Activated naive CD4-positive, alpha-beta T cell treated with anti-CD3 and anti-CD28 coated beads, Interleukin-2, amount 10 ng/mL, durations not matched to agents 7 days and 5 days (primary cell): ENCODE results near the gene METTL16.

ENCODE experiments used
- CTCF ChIA-PET: fragments of 350-600 bp; sonication (Branson Sonifier 250); formaldehyde crosslinking; loops from one replicate; lab custom pipeline; 2021; ENCODE audit warnings: antibody characterized with exemption; lab: Charles Lee
- DNase-seq: peaks from one replicate; pipeline ENCODE4 v3.0.0-alpha.2; 2020
- H3K27ac Mint-ChIP-seq: one replicate; pipeline ENCODE4 v1.8.0; 2021; ENCODE audit warnings: mild to moderate bottlenecking, moderate library complexity, mixed read lengths
- H3K27me3 Mint-ChIP-seq: one replicate; pipeline ENCODE4 v1.8.0; 2021; ENCODE audit warnings: mild to moderate bottlenecking, mixed read lengths
- H3K36me3 Mint-ChIP-seq: one replicate; pipeline ENCODE4 v1.8.0; 2021; ENCODE audit warnings: mixed read lengths
- H3K4me1 Mint-ChIP-seq: one replicate; pipeline ENCODE4 v1.8.0; 2021; ENCODE audit warnings: mixed read lengths
- H3K4me3 Mint-ChIP-seq: one replicate; pipeline ENCODE4 v1.8.0; 2021; ENCODE audit warnings: mild to moderate bottlenecking, moderate library complexity, mixed read lengths
- H3K9me3 Mint-ChIP-seq: one replicate; pipeline ENCODE4 v1.8.0; 2021; ENCODE audit warnings: mixed read lengths

METTL16 gene

GRCh38 chr17:2427910-2428309, 83.8 kb downstream of the METTL16 start:
- Mint-ChIP-seq H3K4me1 (no peaks in the 10 kb centered on the region), H3K27me3 (no peaks in the 10 kb centered on the region), H3K36me3 (peaks cover 2% of the 10 kb centered on the region), H3K27ac (no peak overlapping the region), H3K4me3 (no peak overlapping the region), H3K9me3 (no peaks in the 10 kb centered on the region)
- CTCF ChIA-PET: interaction anchor here (0.6 to 1.3 kb wide), 2 partner anchors 25 to 45 kb away, joined by 3 to 4 read pairs; no protein-coding TSS in a partner anchor
- no peak for DNase-seq

GRCh38 chr17:2427215-2427614, 84.5 kb downstream of the METTL16 start:
- H3K9me3 Mint-ChIP-seq: no peaks in the 10 kb centered on the region
- no peak for DNase-seq

GRCh38 chr17:2423271-2423670, 88.4 kb downstream of the METTL16 start:
- H3K27me3 Mint-ChIP-seq: no peaks in the 10 kb centered on the region
- no peak overlapping the region for H3K4me3 Mint-ChIP-seq
- no peaks in the 10 kb centered on the region for H3K36me3 Mint-ChIP-seq
- H3K4me1 Mint-ChIP-seq: no peaks in the 10 kb centered on the region
- no peaks in the 10 kb centered on the region for H3K9me3 Mint-ChIP-seq
- CTCF ChIA-PET: no interaction called here
- DNase-seq: no peak
- no peak overlapping the region for H3K27ac Mint-ChIP-seq

More at GRCh38 chr17:2427215-2427614, 84.5 kb downstream of the METTL16 start:
- H3K27me3 Mint-ChIP-seq: no peaks in the 10 kb centered on the region
- CTCF ChIA-PET: interaction anchor here (0.6 to 1.3 kb wide), 2 partner anchors 25 to 44 kb away, joined by 3 to 4 read pairs; no protein-coding TSS in a partner anchor
- no peak overlapping the region for H3K27ac Mint-ChIP-seq
- H3K4me1 Mint-ChIP-seq: no peaks in the 10 kb centered on the region
- H3K4me3 Mint-ChIP-seq: no peak overlapping the region
- no peaks in the 10 kb centered on the region for H3K36me3 Mint-ChIP-seq

- Mint-ChIP-seq H3K4me1 (peaks cover 2% of the 10 kb centered on the region), H3K27ac (no peak overlapping the region), H3K36me3 (no peaks in the 10 kb centered on the region), H3K4me3 (no peak overlapping the region), H3K9me3 (no peaks in the 10 kb centered on the region), H3K27me3 (no peaks in the 10 kb centered on the region)
- no peak for DNase-seq
- CTCF ChIA-PET: interaction anchor here (23.4 kb wide), 1 partner anchor 39 kb away, joined by 467 read pairs; no protein-coding TSS in a partner anchor
Measured at GRCh38 chr17:2421315-2422147, 90.2 kb downstream of the METTL16 start.

GRCh38 chr17:2420176-2420575, 91.5 kb downstream of the METTL16 start:
- Mint-ChIP-seq H3K9me3 (no peaks in the 10 kb centered on the region), H3K27ac (no peak overlapping the region), H3K27me3 (no peaks in the 10 kb centered on the region), H3K36me3 (no peaks in the 10 kb centered on the region), H3K4me3 (no peak overlapping the region), H3K4me1 (peaks cover 2% of the 10 kb centered on the region)
- DNase-seq: no peak
- CTCF ChIA-PET: interaction anchor here (0.5 to 23.4 kb wide), 2 partner anchors 12 to 37 kb away, joined by 3 to 467 read pairs; no protein-coding TSS in a partner anchor

- CTCF ChIA-PET: interaction anchor here (23.4 kb wide), 1 partner anchor 37 kb away, joined by 467 read pairs; no protein-coding TSS in a partner anchor
- H3K4me3 Mint-ChIP-seq: no peak overlapping the region
- no peak for DNase-seq
- H3K4me1 Mint-ChIP-seq: peaks cover 2% of the 10 kb centered on the region
- no peaks in the 10 kb centered on the region for H3K27me3 Mint-ChIP-seq
- H3K27ac Mint-ChIP-seq: no peak overlapping the region
- no peaks in the 10 kb centered on the region for H3K9me3 Mint-ChIP-seq
- H3K36me3 Mint-ChIP-seq: no peaks in the 10 kb centered on the region
Measured at GRCh38 chr17:2419486-2419885, 92.2 kb downstream of the METTL16 start.

GRCh38 chr17:2418572-2418971, 93.1 kb downstream of the METTL16 start:
- CTCF ChIA-PET: interaction anchor here (1.0 to 23.4 kb wide), 2 partner anchors 36 to 364 kb away, joined by 3 to 467 read pairs; partner anchors contain the start of gene HIC1
- Mint-ChIP-seq H3K4me1 (peaks cover 2% of the 10 kb centered on the region), H3K9me3 (no peaks in the 10 kb centered on the region), H3K36me3 (no peaks in the 10 kb centered on the region), H3K4me3 (no peak overlapping the region), H3K27me3 (no peaks in the 10 kb centered on the region), H3K27ac (no peak overlapping the region)
- no peak for DNase-seq

- peak; percentile 89 for DNase-seq
- H3K9me3 Mint-ChIP-seq: no peaks in the 10 kb centered on the region
- H3K4me3 Mint-ChIP-seq: no peak overlapping the region
- no peaks in the 10 kb centered on the region for H3K27me3 Mint-ChIP-seq
- H3K4me1 Mint-ChIP-seq: peaks cover 2% of the 10 kb centered on the region
- CTCF ChIA-PET: interaction anchor here (0.7 to 23.4 kb wide), 31 partner anchors 9 to 504 kb away, joined by 3 to 467 read pairs (median 4); partner anchors contain the start of genes HIC1, MNT and TSR1
- H3K36me3 Mint-ChIP-seq: no peaks in the 10 kb centered on the region
- H3K27ac Mint-ChIP-seq: no peak overlapping the region
Measured at GRCh38 chr17:2416010-2416734, 95.5 kb downstream of the METTL16 start.

GRCh38 chr17:2415081-2415480, 96.6 kb downstream of the METTL16 start:
- H3K27me3 Mint-ChIP-seq: no peaks in the 10 kb centered on the region
- no peak overlapping the region for H3K27ac Mint-ChIP-seq
- no peak overlapping the region for H3K4me3 Mint-ChIP-seq
- CTCF ChIA-PET: interaction anchor here (0.7 to 23.4 kb wide), 11 partner anchors 8 to 503 kb away, joined by 3 to 467 read pairs (median 6); partner anchors contain the start of genes HIC1 and MNT
- H3K4me1 Mint-ChIP-seq: peaks cover 2% of the 10 kb centered on the region
- H3K9me3 Mint-ChIP-seq: no peaks in the 10 kb centered on the region
- H3K36me3 Mint-ChIP-seq: no peaks in the 10 kb centered on the region
- DNase-seq: no peak

GRCh38 chr17:2414446-2415064, 97.1 kb downstream of the METTL16 start:
- CTCF ChIA-PET: interaction anchor here (1.0 to 23.4 kb wide), 2 partner anchors 32 to 44 kb away, joined by 3 to 467 read pairs; no protein-coding TSS in a partner anchor
- DNase-seq: no peak
- H3K4me3 Mint-ChIP-seq: no peak overlapping the region
- no peaks in the 10 kb centered on the region for H3K27me3 Mint-ChIP-seq
- H3K36me3 Mint-ChIP-seq: no peaks in the 10 kb centered on the region
- no peak overlapping the region for H3K27ac Mint-ChIP-seq
- no peaks in the 10 kb centered on the region for H3K9me3 Mint-ChIP-seq
- peaks cover 2% of the 10 kb centered on the region for H3K4me1 Mint-ChIP-seq

- Mint-ChIP-seq H3K4me3 (no peak overlapping the region), H3K27me3 (no peaks in the 10 kb centered on the region), H3K4me1 (peaks cover 2% of the 10 kb centered on the region), H3K27ac (no peak overlapping the region), H3K36me3 (no peaks in the 10 kb centered on the region), H3K9me3 (no peaks in the 10 kb centered on the region)
- CTCF ChIA-PET: interaction anchor here (23.4 kb wide), 1 partner anchor 30 kb away, joined by 467 read pairs; no protein-coding TSS in a partner anchor
- no peak for DNase-seq
Measured at GRCh38 chr17:2412561-2413021, 99.1 kb downstream of the METTL16 start.

- no peaks in the 10 kb centered on the region for H3K36me3 Mint-ChIP-seq
- H3K4me1 Mint-ChIP-seq: peaks cover 9% of the 10 kb centered on the region
- CTCF ChIA-PET: interaction anchor here (23.4 kb wide), 1 partner anchor 28 kb away, joined by 467 read pairs; no protein-coding TSS in a partner anchor
- no peaks in the 10 kb centered on the region for H3K9me3 Mint-ChIP-seq
- no peaks in the 10 kb centered on the region for H3K27me3 Mint-ChIP-seq
- H3K4me3 Mint-ChIP-seq: no peak overlapping the region
- no peak for DNase-seq
- H3K27ac Mint-ChIP-seq: no peak overlapping the region
Measured at GRCh38 chr17:2410951-2411350, 100.7 kb downstream of the METTL16 start.
